GM21515 (cell line): Measurements from ENCODE around the gene ANKRD65.
"Not testable (repeated sequence)": the region's sequence is repeated elsewhere in the genome, so short reads cannot be mapped to it uniquely, and the experiment has no call there.

ENCODE experiments used
- ATAC-seq: cut with Tn5 transposase; IDR thresholded peaks from one replicate; pipeline ENCODE4 v1.9.1; 2021; ENCODE audit not compliant: unreplicated experiment

The ANKRD65 gene

DNA sequence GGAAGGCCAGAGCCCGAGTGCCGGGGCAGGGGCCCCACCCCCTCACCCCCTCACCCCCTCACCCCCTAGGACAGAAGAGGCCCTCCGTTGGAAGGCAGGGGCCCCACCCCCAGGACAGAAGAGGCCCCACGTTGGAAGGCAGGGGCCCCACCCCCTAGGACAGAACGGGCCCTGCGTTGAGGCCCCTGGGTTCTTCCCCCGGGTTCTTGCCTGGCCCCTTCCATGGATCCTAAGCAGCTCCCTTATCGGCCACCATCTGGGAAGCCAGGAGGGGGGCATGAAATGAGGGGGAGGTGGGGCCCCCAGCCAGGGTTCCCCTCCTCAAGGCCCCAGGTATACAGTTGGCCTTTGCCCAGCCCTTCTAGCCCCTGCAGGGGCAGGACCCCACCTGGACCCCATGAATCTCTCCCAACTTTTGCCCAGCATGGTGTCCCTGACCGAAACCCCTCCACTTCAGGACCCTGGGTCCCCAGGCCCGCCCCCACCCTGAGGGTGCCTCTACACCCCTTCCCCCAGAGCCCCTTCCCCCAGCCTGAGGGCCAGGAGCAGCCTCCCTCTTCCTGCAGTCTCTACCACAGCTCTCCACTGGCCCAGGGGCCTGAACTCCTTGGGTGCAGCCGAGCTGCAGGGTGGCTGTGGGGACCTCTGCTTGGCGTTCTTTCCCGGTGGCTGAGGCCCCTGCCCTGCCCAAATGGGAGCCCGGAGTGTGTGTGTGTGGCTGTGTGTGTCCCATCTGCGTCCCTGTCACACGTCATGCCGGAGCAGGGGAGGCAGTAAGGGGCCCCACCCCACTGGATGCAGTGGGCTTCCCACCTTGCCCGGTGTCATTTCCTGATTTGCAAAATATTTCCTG lies 10.1 kb upstream of the ANKRD65 start:
- no peak for ATAC-seq

DNA sequence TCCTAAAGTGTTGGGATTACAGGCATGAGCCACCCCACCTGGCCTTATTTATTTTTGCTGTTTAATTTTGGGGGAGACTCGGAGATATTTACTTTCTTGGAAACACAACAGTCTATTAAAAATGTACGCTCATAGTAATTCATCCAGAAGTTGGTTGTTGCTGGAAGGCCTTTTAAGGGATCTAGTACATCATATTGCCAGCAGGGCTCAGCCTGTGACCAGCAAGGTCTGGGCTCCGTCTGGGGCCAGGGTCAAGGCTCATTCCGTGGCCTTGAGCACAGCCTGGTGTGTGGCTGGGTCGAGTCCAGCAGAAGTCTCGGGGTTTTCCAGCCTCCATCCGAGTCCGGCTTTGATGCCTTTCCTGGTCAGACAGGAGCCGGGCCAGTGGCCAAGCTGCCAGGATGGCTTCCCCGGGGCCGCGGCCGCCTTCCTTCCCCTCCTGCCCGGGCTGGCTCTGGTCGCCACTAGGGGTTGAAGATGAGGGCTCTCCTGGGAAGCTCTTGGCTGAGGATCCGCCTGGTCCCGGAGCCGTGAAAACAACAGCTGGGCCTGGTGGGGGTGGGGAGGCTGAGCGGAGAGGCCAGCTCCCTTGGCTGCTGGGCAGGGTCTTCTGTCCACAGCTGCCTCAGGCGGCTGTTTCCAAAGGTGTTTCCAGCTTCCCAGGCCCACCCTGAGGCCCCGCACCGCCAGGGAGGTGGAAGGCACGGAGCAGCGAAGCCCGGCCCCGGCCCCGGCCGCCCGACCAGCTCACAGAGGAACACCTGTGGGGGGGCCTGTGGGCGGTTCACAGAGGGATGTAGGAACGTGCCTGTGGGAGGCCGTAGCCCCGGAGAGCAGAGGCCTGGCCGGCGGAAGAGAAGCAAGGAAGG lies 9.3 kb upstream of the ANKRD65 start:
- ATAC-seq, result no peak

DNA sequence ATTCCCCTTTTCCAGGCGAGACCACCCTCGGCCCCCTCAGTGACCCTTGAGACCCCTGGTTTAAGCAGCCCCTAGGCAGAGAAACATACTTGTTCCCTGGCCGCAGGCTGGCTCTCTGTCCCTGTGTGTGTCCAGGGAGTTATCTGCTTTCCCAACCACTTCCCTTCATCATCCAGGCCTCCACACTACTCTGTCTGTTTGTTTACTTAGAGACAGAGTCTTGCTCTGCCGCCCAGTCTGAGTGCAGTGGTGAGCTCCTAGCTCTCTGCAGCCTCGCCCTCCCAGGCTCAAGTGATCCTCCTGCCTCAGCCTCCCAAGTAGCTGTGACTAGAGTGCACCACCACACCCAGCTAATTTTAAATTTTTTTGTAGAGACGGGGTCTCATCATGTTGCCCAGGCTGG lies 8.6 kb upstream of the ANKRD65 start:
- no peak for ATAC-seq

DNA sequence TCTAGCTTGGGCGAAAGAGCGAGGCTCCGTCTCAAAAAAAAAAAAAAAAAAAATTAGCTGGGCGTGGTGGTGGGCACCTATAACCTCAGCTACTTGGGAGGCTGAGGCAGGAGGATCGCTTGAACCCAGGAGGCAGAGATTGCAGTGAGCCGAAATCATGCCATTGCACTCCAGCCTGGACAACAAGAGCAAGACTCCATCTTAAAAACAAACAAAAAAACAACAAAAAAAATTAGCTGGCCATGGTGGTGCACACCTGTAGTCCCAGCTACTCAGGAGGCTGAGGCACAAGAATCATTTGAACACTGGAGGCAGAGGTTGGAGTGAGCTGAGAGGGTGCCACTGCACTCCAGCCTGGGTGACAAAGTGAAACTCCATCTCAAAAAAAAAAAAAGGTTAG lies 7.9 kb upstream of the ANKRD65 start:
- ATAC-seq, result not testable (repeated sequence)

DNA sequence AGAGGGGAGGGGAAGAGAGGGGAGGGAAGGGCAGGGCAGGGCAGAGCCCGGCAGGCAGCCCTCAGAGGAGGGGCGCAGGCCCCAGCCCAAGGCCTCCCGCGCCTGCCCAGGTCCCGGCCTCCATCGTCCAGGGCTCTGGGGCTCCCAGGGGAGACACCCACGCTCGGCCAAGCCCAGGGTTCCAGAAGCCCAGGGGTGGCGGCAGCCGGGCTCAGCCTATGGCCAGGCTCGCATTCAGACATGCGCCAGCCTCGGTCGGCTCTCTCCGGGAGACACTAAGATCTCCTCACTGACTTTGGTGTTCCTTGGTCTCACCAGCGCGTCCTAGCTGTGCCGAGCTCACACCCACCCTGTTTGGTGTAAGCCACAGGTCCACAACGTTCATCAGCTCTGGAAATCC lies 7.1 kb upstream of the ANKRD65 start:
- no peak for ATAC-seq

DNA sequence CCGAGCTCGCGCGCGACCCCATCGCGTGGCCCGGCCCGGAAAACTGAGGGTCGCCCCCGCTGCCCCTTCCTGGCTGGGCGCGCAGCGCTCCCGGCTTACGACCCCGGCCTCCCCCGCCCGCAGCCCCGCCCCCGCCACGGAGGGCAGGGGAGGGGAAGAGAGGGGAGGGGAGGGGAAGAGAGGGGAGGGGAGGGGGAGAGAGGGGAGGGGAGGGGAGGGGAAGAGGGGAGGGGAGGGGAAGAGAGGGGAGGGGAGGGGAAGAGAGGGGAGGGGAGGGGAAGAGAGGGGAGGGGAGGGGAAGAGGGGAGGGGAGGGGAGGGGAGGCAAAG lies 6.7 kb upstream of the ANKRD65 start:
- ATAC-seq, result no peak

DNA sequence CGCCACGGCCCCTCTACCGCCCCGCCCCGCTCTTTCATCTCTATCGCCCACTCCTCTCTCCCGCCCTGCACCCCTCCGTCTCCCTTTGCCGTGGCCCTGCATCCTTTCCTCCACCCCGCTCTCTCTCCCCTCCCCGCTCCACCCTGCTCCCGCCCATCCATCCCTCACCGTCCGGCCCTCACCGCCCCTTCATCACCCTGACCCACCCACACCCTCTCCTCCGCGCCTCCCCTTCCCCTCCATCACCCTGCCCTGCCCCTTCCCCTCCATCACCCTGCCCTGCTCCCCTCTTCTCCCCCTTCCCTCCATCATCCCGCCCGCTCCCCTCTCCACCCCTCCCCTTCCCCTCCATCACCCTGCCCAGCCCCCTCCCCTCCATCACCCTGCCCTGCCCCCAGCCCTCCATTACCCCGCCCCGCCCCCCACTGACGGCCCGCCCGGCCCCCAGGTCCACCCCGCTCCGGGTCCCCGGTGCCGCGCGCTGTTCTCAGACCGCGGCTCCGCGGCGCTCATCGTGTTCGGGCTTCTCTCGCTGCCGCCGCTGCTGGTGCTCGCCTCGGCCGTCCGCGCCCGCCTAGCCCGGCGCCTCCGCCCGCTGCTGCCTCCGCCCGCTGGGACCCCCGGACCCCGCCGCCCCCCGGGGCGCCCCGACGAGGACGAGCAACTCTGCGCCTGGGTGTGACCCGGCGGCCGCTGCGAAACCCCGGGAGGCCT lies 6.2 kb upstream of the ANKRD65 start:
- ATAC-seq, result no peak

DNA sequence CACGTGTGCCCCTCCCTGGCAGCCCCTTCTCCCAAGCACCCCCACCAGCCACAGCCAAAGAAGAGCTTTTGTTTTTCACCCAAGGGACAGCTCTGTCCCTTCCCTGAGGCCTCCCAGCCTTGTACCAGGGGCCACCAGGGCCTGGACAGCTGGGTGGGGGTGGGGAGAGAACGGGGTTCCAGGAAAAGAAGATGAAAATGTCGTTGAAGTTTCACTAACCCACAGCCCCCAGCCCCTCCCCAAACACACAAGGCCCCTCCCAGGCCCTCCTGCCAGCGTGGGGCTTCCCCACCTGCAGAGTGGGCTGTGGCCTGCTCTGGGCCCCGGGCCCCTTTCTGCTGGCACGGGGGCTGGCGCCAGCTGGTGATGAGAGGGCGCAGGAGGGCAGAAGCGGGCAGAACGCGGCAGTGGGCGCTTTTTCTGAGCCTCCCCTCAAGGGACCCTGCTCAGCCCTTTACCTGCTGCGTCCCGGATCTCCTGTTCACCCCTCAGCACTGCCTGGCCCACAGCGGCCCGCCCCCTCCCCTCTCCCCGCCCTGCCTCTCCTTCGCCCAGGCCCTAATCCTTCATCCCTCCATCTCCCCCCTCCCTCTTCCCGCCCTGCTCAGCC lies 5.5 kb upstream of the ANKRD65 start:
- no peak for ATAC-seq

DNA sequence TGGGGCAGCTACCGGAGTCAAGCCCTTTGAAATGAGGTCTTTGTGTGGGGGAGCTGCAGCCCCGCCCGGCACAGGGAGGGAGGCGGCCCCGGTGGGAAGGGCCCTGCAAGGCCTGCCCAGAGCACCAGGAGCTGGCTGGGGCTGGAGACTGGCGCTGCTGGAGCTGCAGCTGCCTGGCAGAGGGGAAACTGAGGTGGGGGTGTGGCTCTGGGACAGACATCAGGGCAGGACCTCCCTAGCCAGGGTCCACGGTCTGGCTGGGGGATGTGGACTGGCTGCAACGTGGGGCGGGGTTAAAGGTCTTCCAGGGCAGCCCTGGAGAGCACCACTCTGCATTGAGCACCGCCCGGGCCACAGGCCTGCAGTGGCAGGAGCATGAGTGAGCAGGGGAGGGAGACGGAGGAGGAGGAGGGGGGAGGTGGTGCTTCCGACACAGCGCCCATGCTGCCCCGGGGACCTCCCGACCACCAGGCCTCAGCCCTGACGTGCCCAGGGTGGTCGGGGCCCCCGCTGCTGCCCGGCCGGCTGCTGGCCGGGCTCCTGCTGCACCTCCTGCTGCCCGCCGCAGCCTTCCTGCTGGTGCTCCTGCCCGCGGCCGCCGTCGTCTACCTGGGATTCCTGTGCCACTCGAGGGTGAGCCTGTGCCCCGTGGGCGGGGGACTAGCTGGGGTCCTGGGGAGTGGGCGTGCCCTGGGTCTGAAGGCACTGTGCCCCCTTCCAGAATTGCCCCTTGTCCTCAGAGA lies 4.8 kb upstream of the ANKRD65 start:
- ATAC-seq, result no peak

DNA sequence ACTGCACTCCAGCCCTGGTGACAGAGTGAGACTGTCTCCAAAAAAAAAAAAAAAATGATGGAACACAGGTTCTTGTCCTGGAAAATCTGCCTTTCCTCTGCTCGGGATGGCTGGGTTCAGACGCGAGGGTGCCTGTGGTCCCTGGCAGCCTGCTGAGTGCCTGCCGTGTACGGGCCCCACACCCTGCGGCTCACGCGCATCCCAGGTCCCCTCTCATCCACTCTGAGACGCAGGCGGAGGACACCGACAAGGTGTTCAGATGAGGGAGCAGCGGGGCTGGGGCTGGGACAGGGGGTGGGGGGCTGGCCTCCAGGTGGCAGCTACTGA lies 4.3 kb upstream of the ANKRD65 start:
- no peak for ATAC-seq

DNA sequence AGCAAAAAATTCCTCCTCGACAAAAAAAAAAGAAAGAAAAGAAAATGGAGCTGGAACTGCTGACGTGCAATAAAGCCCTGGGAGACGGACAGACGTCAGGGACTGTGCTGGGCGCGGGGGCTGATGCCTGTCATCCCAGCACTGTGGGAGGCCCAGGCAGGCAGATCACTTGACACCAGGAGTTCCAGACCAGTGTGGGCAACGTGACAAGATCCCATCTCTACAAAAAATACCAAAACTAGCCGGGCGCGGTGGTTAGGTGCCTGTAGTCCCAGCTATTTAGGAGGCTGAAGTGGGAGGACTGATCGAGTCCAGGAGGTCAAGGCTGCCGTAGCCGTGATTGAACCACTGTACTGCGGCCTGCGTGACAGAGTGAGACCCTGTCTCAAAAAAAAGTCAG lies 3.6 kb upstream of the ANKRD65 start:
- no peak for ATAC-seq

DNA sequence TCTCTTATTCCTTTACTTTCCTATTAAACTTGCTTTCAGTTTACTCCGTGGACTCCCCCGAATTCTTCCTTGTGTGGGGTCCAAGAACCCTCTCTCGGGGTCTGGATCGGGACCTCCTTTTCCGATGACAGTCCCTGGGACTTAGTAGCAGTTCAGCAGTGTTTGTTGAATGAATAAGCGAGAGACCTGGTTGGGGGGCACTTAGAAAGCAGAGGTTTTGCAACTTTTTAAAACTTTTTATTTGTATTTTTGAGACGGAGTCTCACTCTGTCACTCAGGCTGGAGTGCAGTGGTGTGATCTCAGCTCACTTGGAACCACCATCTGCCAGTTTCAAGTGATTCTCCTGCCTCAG lies 2.1 kb upstream of the ANKRD65 start:
- no peak for ATAC-seq

DNA sequence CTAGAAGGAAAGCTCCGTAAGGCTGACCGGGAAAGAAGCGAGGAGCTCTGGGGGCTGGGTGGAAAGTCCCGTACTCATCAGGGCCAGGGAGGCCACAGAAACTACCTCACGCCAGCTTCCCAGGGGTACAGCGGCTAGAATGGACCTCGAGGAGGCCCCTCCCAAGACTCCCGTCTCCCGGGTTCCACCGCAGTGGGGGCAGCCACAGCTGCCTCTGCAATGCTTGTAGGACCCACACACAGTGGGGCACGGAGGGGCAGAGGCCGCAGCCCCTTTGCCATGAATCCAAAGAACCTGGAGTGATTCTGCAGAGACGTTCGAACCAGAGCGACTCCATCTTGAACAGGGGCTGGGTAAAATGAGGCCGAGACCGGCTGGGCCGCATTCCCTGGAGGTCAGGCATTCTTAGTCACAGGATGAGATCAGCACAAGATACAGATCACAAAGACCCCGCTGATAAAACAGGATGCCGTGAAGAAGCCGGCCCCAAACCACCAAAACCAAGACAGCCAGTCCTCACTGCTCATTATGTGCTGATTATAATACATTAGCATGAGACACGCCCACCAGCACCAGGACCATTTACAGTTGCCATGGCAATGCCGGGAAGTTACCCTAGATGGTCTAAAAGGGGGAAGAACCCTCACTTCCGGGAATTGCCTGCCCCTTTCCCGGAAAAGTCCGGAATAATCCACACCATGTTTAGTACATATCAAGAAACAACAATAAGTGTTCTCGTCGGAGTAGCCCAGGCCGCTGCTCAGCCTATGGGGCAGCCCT lies 1.6 kb upstream of the ANKRD65 start:
- ATAC-seq, result no peak

DNA sequence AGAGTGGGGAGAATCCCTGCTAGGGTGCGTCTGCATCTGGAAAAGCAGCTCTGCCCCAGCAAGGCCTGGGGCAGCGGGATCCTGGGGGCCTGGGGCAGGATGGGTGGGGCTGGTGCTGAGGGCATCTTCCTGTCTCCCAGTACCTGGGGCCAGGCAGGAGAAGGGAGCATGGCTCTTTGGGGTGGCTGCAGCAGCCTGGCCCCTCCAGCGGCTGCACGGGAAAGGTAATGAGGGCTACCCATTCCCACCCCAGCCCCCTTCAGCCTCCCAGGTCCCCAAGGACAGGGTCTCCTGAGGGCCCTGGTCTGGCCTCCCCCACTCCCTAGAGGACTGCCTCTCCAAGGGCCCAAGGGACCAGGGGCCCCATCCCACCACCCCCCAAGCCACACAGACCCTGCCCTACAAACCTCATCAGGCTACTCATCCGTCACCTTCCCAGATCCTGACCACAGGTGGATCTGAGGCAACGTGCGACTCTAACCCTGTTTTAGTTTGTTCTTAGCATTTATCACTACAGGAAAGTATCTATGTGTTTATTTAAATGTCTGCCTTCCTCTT lies 910 bp upstream of the ANKRD65 start:
- ATAC-seq, result no peak

DNA sequence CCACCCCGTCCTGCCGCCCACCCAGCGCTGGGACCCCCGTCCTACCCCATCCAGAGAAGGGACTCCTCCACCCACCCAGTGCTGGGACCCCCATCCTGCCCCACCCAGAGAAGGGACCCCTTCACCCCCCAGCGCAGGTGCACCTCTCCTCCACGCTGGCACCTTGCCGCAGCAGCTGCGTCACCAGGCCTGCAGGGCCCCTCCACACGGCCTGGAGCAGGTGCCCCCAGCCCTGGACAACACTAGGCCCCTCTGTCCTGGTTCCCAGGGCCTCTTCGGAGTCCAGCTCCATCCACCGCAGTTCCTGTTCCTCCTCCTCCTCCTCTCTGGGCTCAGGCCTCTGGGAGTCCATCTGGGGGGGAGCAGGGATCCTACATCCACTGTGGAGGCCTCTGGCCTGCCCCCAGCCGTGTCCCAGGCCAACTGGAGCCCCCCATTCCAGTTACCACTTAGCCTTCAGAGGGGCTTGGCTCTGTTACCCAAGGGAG lies 378 bp downstream of the ANKRD65 start:
- no peak for ATAC-seq

DNA sequence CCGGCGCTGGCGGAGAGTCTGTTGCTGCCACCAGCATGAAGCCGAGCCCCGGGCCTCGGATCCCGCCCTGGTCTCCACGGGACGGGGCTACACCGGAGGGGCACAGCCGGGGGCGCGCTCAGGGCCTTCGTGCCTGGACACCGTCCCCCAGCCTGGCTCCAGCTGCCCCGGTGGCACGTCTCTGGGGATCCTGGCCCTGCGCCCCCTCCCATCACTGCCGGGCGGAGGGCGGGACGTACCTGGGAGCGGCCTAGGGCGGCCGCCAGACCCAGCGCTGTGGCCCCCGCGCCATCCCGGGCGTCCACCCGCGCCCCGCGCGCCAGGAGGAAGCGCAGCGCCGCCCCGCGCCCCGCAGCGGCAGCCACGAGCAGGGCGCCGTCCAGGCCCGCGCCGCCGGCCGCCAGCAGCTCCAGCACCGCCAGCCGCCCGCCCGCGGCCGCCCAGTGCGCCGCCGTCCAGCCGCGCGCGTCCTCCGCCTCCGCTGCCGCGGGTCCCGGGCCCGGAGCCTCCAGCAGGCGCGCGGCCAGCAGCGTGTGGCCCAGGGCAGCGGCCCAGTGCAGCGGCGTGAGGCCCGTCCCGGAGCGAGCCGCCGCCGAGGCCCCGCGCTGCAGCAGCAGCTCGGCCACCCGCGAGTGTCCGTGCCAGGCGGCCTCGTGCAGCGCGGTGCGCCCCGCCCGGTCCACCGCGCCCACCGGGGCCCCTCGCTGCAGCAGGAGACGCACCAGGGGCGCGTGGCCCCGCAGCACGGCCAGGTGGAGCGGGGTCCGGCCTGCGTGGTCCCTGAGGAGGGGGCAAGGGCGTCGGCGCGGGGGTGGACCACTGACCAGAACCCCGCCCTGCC lies 1.0 kb downstream of the ANKRD65 start:
- ATAC-seq, result no peak

DNA sequence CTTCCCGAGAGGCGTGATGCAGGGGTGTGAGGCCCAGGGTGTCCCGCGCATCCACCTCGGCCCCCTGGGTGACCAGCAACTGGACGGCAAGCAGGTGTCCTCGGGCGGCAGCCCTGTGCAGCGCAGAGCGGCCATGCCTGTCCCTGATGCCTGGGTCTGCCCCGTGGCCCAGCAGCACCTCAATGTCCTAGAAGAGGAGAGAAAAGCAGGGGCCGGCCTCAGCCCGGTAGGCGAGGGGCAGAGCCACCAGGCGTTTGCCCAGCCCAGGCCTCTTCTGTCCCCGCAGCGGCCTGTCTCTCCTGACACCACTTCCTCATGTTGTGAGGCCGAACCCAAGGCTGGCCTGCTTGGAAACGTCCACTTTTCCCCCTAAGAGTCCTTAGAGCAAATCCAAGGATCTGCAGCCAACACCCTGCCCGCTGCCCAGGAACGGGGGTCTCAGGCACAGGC lies 1.7 kb downstream of the ANKRD65 start:
- ATAC-seq, result no peak

DNA sequence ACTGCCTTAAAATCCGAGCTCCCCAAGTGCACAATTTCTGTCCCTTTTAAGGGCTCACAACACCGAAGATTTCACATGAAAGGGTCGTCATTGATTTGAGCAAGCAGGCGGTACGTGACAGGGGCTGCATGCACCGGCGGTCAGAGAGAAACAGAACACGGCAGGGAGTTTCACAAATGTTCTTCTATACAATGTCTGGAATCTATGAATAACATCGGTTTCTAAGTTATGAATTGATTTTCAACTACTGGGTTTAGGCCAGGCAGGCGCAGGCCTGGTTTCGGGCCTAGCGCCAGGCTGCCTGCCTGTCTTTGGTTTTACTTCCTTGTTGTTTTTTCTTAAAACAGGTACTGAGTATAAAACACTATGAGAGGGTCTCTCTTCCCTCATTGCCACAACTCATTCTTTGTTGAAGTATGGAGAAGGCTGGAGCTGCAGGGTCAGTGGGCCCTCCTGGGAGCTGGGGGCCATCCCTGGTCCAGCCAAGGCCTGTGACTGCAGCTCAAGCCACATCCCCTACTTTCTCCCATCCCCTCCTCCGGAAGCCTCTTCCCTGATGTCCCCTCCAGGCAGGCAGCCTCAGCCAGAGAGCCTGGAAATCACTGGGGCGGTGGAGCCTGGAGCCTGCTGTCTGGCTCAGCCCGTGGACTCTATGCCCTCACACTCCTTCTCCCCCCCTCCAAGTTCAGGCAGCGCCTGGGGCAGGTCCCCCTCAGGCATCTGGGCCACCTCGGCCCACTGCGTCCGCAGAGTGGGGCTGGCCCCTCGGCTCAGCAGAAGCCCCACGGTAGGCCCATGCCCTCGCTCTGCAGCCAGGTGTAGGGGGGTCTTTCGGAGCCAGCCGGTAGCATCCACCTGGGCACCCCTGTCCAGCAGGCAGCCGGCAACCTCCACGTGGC lies 2.4 kb downstream of the ANKRD65 start:
- no peak for ATAC-seq
